ENCODE measurements around the gene EPG5.

DNA sequence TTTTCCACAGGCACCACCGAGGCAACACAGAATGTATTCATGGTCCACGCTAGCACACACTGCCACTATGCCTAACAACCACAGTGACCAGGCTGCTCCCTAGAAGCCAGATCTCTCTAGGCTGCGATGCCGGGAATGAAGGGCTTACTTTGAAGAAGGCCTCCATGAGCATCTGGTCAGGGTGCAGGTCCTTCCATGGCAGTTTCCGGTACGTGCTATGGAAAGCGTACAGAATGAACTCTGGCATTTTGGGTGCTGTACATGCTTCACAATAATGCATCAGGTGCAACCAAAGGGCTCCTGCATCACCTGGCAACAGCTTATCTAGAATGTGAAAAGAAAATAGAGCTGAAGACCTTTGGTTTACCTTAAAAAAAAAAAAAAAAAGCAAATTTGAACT is 96.7 kb downstream of the EPG5 start:
- TF ChIP-seq EZH2 (IDR thresholded peaks at IDR 0.05; ENCODE audit: borderline replicate concordance, low read length), result no peak
- TF ChIP-seq, protein P1, sequence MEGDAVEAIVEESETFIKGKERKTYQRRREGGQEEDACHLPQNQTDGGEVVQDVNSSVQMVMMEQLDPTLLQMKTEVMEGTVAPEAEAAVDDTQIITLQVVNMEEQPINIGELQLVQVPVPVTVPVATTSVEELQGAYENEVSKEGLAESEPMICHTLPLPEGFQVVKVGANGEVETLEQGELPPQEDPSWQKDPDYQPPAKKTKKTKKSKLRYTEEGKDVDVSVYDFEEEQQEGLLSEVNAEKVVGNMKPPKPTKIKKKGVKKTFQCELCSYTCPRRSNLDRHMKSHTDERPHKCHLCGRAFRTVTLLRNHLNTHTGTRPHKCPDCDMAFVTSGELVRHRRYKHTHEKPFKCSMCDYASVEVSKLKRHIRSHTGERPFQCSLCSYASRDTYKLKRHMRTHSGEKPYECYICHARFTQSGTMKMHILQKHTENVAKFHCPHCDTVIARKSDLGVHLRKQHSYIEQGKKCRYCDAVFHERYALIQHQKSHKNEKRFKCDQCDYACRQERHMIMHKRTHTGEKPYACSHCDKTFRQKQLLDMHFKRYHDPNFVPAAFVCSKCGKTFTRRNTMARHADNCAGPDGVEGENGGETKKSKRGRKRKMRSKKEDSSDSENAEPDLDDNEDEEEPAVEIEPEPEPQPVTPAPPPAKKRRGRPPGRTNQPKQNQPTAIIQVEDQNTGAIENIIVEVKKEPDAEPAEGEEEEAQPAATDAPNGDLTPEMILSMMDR (IDR thresholded peaks at IDR 0.05; ENCODE audit: low read length), result no peak

Data from OCI-LY1 (cell line).